ENCODE data around the gene UBALD2.
"Not testable (repeated sequence)": the region's sequence is repeated elsewhere in the genome, so short reads cannot be mapped to it uniquely, and the experiment has no call there.

The UBALD2 gene

GRCh38 chr17:76238847-76239537 lies 26.2 kb upstream of the UBALD2 start:
- DNase-seq (ENCODE audit: low spot score in 2 of 2) (no peak), ATAC-seq (replicated peaks; ENCODE audit: extremely low read depth, poor library complexity, severe bottlenecking) (no peak)
- Mint-ChIP-seq H3K36me3 (ENCODE audit: insufficient read depth) (peaks cover 3% of the 10 kb centered on the region), H3K27me3 (no peaks in the 10 kb centered on the region), H3K4me3 (peak overlapping the region; percentile 71), H3K27ac (ENCODE audit: low read depth) (no peak overlapping the region), H3K4me1 (peaks cover 27% of the 10 kb centered on the region), H3K9me3 (no peaks in the 10 kb centered on the region)

DNA sequence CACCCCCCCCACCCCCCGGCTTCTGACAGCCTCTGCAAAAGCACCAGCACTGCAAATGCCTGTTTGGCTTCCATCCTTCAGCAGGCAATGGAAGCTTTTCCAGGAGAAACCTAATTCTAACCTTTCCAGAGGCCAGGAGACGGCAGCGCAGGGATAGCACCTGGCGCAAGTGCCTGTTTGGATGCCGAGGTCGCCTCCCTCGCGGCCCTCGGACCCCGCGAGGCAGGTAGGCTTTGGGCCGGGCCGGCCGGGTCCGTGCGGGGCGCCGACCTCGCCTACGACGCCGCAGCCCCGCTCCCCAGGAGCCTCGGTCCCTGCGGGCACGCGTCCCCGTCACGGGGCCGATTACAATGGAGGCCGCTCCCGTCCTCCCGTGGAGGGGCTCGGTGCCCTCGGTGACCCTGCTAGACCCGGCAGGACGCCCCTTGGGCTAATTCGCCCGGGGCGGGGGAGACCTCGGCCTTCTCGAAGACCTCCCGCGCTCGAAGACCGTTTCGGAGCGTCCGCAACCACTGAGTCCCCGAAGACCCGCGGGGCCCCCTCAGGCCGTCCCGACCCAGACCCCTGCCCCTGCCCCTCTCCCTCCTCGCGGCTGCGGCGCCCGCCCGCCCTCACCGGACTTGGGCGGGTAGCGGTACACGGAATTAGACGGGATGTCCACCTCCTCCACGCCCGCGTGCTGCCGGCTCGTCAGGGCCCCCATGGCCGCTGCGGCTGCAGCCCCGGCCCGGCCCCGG lies 25.4 kb upstream of the UBALD2 start:
- DNase-seq (ENCODE audit: low spot score in 2 of 2) (no peak), ATAC-seq (replicated peaks; ENCODE audit: extremely low read depth, poor library complexity, severe bottlenecking) (no peak)
- H3K36me3 Mint-ChIP-seq (ENCODE audit: insufficient read depth) = peaks cover 3% of the 10 kb centered on the region
- no peaks in the 10 kb centered on the region for H3K27me3 Mint-ChIP-seq
- peak overlapping the region; percentile 71 for H3K4me3 Mint-ChIP-seq
- peaks cover 22% of the 10 kb centered on the region for H3K4me1 Mint-ChIP-seq
- no peak overlapping the region for H3K27ac Mint-ChIP-seq (ENCODE audit: low read depth)
- no peaks in the 10 kb centered on the region for H3K9me3 Mint-ChIP-seq

GRCh38 chr17:76240461-76241203 lies 24.5 kb upstream of the UBALD2 start, which contains the start of gene RNF157:
RNF157 (minus strand) TSS chr17:76240493; CDS start chr17:76240240, 253 bp downstream.
- no peaks in the 10 kb centered on the region for H3K27me3 Mint-ChIP-seq

GRCh38 chr17:76241204-76241538 lies 24.0 kb upstream of the UBALD2 start:
- Mint-ChIP-seq H3K4me1 (peaks cover 24% of the 10 kb centered on the region), H3K27me3 (no peaks in the 10 kb centered on the region)

More at GRCh38 chr17:76240461-76241203, 24.5 kb upstream of the UBALD2 start, which contains the start of gene RNF157:
- H3K4me1 Mint-ChIP-seq = peaks cover 22% of the 10 kb centered on the region
- H3K4me3 Mint-ChIP-seq = peak within 1 kb of the TSS; percentile 90
- no peaks in the 10 kb centered on the region for H3K9me3 Mint-ChIP-seq
- DNase-seq (ENCODE audit: low spot score in 2 of 2) (peak; percentile 24 to 37), ATAC-seq (replicated peaks; ENCODE audit: extremely low read depth, poor library complexity, severe bottlenecking) (peak; percentile 85)
- peaks cover 3% of the 10 kb centered on the region for H3K36me3 Mint-ChIP-seq (ENCODE audit: insufficient read depth)
- peak within 1 kb of the TSS; percentile 74 for H3K27ac Mint-ChIP-seq (ENCODE audit: low read depth)

DNA sequence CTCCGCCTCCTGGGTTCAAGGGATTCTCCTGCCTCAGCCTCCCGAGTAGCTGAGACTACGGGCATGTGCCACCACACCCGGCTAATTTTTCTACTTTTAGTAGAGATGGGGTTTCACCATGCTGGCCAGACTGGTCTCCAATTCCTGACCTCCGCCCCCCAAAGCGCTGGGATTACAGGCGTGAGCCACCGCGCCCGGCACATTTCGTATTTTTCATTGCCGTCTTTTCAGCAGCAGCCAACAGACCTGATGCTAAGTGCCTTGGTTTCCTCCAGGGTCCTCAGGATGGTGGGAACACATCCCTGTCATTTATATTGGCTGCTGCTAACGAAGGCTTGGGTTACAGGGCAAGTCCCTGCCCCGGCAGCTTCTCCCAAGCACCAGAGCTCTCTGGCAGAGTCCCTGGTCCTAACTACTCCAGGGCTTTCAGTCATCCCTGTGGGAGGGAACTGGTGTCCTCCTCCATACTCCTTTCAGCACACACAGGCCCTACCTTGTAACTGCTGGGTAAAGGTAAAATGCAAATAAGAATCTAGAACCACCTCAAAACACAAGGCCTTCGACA lies 23.4 kb upstream of the UBALD2 start:
- Mint-ChIP-seq H3K9me3 (no peaks in the 10 kb centered on the region), H3K4me3 (peak overlapping the region; percentile 90), H3K36me3 (ENCODE audit: insufficient read depth) (peaks cover 3% of the 10 kb centered on the region), H3K27ac (ENCODE audit: low read depth) (no peak overlapping the region), H3K4me1 (peaks cover 30% of the 10 kb centered on the region), H3K27me3 (no peaks in the 10 kb centered on the region)
- no peak for ATAC-seq (replicated peaks; ENCODE audit: extremely low read depth, poor library complexity, severe bottlenecking)
- no peak for DNase-seq (ENCODE audit: low spot score in 2 of 2)

More at GRCh38 chr17:76241204-76241538, 24.0 kb upstream of the UBALD2 start:
- Mint-ChIP-seq H3K4me3 (peak overlapping the region; percentile 90), H3K27ac (ENCODE audit: low read depth) (peak overlapping the region; percentile 74), H3K36me3 (ENCODE audit: insufficient read depth) (peaks cover 3% of the 10 kb centered on the region), H3K9me3 (no peaks in the 10 kb centered on the region)
- ATAC-seq (replicated peaks; ENCODE audit: extremely low read depth, poor library complexity, severe bottlenecking) (no peak), DNase-seq (ENCODE audit: low spot score in 2 of 2) (no peak)

DNA sequence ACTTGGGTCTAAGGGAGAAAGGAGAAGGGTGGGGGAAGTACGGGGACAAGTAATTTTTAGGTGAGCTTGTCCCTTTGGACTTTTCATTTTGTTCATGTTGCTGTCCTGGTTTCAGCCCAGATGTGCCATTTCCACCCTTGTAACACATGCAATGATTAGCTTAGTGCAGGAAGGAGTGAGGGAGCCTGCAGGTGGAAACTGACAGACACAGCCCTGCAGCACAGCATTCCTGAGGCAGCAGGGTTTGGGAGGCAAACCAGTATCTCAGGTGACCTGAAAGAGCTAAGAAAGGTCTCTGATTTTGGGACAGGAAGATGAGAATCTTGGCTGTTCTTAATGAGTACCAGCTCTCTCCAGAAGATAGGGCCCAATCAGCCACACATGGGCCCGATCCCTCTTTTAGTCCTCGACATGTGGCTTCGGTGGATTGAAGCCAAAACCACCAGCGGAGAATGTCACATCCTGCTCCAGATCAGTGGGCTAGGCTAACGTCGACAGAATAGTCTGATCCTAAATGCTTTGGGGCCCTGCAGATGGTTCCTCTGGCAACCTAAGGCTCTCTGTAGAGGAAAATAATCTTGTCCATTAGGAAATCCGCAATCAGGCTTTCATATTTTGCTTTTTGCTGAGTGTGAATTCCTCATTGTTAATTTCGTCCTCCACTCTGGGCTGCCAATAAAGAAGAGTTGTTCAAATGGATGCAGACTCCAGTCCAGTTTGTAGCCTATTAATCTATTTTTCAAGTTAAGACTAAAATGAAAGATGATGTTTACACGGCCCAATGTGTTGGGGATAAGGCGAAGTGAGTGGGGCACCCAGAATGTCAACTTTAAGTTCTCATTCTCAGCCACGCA lies 21.1 kb upstream of the UBALD2 start:
- Mint-ChIP-seq H3K4me1 (peaks cover 29% of the 10 kb centered on the region), H3K27ac (ENCODE audit: low read depth) (no peak overlapping the region), H3K27me3 (no peaks in the 10 kb centered on the region), H3K4me3 (no peak overlapping the region), H3K36me3 (ENCODE audit: insufficient read depth) (peaks cover 3% of the 10 kb centered on the region), H3K9me3 (no peaks in the 10 kb centered on the region)
- DNase-seq (ENCODE audit: low spot score in 2 of 2) (no peak), ATAC-seq (replicated peaks; ENCODE audit: extremely low read depth, poor library complexity, severe bottlenecking) (no peak)

- H3K9me3 Mint-ChIP-seq; ATAC-seq (replicated peaks; ENCODE audit: extremely low read depth, poor library complexity, severe bottlenecking); DNase-seq (ENCODE audit: low spot score in 2 of 2); H3K36me3 Mint-ChIP-seq (ENCODE audit: insufficient read depth); H3K4me3 Mint-ChIP-seq; H3K27me3 Mint-ChIP-seq; H3K27ac Mint-ChIP-seq (ENCODE audit: low read depth): not testable (repeated sequence)
- H3K4me1 Mint-ChIP-seq = peaks cover 26% of the 10 kb centered on the region
Observed at GRCh38 chr17:76244721-76245120, 20.4 kb upstream of the UBALD2 start.

DNA sequence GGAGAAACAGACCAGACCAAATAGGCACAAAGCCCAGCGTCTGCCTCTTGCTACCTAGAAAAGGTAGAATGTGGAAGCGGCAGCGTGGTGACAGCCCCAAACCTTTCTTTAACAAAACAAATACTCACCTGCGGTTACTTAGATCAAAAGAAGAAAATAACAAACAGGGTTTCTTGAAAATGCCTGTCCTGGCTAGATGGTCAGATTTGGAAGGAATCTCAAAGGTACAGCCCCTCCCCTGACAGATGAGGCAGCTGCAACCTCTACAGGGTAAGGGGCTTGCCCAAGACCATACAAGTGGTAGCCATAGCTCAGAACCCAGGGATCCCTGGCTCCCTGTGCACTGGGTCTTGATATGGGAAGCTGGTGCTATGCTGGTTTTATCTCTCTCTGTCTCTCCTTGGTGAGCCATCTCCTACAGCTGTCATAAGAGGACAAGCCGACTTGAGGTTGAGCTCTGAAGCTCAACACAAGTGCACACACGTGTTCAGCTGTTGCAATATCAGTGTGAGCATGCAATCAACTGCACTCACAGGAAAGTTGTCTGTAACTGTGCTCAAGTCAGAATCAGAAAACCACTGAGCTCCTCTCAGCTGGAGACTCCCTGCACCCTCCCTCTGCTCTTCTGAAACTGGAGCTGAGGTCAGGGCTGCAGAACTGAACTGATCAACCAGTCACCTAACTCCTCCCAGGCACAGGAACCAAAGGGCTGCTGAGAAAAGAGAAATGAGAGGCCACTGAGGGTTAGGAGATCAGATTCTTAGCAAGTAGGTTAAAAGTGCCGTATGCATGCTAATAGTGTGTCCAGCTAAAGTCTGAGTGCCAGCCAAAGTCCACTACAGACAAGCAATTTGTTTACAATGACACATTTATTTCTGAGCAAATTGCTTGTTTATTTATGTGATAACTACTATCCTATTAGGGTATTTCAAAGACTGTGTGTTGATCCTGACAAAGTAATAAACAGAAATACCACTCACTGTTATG lies 18.8 kb upstream of the UBALD2 start:
- no peaks in the 10 kb centered on the region for H3K36me3 Mint-ChIP-seq (ENCODE audit: insufficient read depth)
- no peaks in the 10 kb centered on the region for H3K27me3 Mint-ChIP-seq
- ATAC-seq (replicated peaks; ENCODE audit: extremely low read depth, poor library complexity, severe bottlenecking) = peak; percentile 85
- no peak for DNase-seq (ENCODE audit: low spot score in 2 of 2)
- no peaks in the 10 kb centered on the region for H3K9me3 Mint-ChIP-seq
- peaks cover 20% of the 10 kb centered on the region for H3K4me1 Mint-ChIP-seq
- H3K4me3 Mint-ChIP-seq = peak overlapping the region; percentile 45
- H3K27ac Mint-ChIP-seq (ENCODE audit: low read depth) = no peak overlapping the region

DNA sequence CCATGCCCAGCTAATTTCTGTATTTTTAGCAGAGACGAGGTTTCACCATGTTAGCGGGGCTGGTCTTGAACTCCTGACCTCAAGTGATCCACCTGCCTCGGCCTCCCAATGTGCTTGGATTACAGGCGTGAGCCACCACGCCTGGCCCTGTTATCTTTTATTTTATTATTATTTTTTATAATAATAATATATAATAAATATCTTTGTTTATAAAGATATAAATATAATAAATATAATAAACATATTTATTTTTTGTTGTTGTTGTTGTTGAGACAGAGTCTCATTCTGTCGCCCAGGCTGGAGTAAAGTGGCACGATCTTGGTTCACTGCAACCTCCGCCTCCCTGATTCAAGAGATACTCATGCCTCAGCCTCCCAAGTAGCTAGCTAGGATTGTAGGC lies 17.8 kb upstream of the UBALD2 start:
- ATAC-seq (replicated peaks; ENCODE audit: extremely low read depth, poor library complexity, severe bottlenecking) = no peak
- Mint-ChIP-seq H3K27ac (ENCODE audit: low read depth) (no peak overlapping the region), H3K36me3 (ENCODE audit: insufficient read depth) (no peaks in the 10 kb centered on the region), H3K4me1 (peaks cover 27% of the 10 kb centered on the region), H3K4me3 (no peak overlapping the region), H3K9me3 (no peaks in the 10 kb centered on the region), H3K27me3 (no peaks in the 10 kb centered on the region)
- DNase-seq (ENCODE audit: low spot score in 2 of 2) = no peak

- H3K9me3 Mint-ChIP-seq = no peaks in the 10 kb centered on the region
- no peak overlapping the region for H3K27ac Mint-ChIP-seq (ENCODE audit: low read depth)
- no peak overlapping the region for H3K4me3 Mint-ChIP-seq
- no peak for ATAC-seq (replicated peaks; ENCODE audit: extremely low read depth, poor library complexity, severe bottlenecking)
- no peaks in the 10 kb centered on the region for H3K36me3 Mint-ChIP-seq (ENCODE audit: insufficient read depth)
- H3K27me3 Mint-ChIP-seq = no peaks in the 10 kb centered on the region
- peaks cover 32% of the 10 kb centered on the region for H3K4me1 Mint-ChIP-seq
- DNase-seq (ENCODE audit: low spot score in 2 of 2) = no peak
Observed at GRCh38 chr17:76248013-76248782, 16.9 kb upstream of the UBALD2 start.

Measured in central memory CD8-positive, alpha-beta T cell (primary cell).